Skin of body (tissue), 2 donors: Measurements from ENCODE around the gene IL1R2. TPM values are rescaled to one million over a fixed set of nuclear protein-coding genes. Genes with fewer than 3 reads are reported as not detected.

ENCODE experiments used
- DNase-seq: peaks from one replicate; lab custom pipeline; 2025; lab: John Stamatoyannopoulos, UW
- total RNA-seq: library from RNA; depleted of rRNA; stranded (reverse); fragments of >200 nt; gene quantifications from one replicate; pipeline ENCODE4 v1.2.3, GENCODE V29; 2014

IL1R2 gene
- total RNA-seq, 1 donor from 2014 or later, result 15.6 TPM

DNA sequence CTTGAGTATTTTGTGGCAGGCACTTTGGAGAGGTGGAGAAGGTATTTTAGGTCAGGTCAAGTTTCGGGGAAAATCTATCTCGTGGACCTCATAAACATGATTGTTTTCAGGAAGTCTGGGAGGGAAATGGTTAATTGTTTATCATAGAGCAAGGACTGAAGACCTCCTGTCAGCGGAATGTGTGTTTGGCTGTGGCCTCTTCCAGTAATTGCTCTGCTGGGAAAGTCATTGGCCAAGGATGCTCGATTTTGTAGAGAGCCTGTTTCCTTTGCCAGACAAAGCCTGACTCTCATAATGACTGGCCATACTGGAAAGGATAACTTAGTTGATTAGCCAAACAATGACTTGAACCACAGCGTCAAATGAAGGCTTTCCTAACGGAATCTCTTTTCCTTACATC is 30.0 kb downstream of the IL1R2 start:
- peak; percentile 76 for DNase-seq

DNA sequence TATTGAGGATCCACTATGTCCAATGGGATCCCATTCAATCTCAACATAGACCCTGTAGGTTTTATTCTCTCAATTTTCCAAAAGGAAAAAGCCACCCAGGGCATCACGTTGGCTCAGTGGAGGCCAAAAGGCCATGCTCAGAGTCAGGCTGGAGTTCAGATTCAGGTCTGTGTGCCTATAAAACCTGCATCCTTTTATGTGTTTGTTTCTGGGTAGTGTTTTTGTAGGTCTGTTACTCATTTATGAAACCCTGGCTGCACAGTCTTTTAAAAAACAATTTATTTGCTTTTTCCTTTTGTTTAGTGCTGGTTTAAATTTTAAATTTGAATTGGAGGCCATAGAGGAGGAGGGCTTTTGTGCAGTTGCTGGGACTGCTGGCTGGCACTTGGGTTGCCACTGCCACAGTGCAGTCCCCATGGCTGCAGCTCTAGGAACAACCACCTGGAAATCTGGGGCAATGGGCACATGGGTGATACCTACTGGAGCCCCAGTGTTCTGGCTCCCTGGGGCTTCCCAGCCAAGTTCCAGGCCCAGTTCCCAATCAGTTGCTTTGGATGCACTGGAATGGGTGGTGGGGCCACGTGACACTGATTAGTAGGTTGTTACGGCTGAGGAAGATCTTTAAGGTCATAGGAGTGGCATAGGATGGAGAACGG is 31.3 kb downstream of the IL1R2 start:
- DNase-seq, result no peak

DNA sequence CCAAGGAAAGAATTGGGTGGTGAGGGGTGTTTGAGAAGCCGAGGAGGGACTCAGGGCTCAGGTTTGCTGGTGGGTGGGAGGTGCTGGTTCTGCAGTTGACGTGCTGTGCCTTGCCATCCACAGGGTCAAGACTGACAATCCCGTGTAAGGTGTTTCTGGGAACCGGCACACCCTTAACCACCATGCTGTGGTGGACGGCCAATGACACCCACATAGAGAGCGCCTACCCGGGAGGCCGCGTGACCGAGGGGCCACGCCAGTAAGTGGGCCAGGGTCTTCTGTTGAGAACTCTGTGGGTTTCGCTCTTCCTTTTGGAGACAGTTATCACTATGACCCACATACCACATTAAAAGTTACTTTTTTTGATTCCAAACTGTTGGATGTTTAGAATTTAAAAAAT is 32.6 kb downstream of the IL1R2 start:
- no peak for DNase-seq

DNA sequence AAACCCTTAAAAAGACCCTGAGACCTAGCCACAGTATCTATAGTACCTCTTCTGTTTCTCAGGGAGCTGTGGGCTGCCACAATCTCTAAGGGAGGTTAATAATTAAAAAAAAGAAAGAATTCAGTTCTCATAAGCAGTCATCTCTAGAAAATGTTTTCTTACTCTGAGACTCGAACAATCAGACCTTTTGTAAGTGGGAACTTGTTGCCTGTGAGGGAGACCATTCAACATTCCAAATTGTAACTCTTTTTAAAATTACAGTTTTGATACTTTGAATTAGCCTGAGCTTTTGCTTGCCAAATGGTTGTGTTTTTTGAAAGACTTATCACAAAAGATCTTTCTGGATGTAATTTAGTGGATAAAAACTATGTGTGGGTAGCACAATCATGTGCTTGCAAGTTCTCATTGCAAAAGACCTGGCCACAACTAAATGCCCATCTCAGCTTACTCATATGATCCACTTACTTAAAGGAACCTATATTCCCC is 33.3 kb downstream of the IL1R2 start:
- DNase-seq, result no peak

DNA sequence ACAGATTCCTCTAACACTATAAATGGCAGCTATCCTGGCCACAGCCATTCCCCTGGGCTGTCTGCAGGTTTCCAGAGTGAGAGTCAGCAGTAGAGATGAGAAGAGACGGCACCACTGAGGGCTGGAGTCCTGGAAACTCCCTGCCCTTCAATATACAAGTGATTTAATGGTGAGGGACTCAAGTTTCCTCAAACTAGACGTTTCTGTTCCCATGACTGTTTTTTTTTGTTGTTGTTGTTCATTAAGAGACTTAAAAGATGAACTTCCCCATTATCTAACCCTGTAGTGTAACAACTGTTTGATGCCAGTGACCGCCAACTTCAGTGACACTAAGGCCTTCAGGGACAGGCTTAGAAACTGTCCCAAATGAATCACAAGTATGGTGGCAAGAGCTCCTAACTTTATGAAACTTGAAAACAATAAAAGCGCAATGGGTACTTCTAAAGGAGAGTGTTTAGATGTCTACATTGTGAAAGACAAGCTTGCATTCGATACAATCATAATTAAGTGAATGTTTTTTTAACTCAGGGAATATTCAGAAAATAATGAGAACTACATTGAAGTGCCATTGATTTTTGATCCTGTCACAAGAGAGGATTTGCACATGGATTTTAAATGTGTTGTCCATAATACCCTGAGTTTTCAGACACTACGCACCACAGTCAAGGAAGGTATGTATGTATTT is 34.0 kb downstream of the IL1R2 start:
- no peak for DNase-seq

DNA sequence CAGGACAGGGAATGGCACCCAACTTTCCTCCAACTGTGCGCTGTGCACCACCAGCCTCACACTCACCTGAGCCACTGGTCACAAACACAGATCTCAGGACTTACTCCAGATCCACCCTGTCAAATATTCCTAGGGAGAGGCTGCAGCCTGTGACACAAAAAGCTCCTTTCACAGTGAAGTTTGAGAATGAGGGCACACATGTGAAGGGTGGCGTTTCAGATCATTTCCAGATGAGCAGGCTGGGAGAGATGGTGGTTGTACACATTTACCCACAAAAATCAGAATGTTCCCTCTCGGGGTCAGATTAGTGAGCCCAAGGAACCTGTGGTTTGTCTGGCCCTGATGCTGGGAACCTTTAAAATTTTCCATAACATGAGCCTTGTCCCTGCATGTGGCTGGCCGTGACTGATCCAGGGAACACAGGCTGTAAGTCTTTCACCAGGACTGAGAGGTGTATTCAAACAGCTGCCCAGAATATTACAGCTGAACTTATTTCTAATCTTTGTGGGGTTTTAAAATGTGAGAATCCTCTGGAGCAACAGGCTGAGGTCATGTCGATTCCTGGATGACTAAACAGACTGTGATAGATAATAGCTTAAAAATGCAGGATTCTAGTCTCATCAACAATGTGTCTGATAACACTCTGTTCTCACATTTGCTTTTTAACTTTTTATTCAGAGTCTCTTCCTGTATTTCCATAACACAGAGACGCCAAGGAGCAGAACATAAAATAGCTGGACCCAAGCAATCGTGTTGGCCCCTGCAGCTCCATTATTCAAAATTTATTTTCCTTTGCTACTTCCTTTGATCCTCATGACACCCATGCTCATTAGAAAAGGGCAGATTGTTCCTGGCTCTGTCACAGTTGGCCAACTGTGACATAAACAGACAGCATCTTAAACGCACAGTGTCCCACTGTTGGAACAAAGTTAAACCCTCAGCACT is 35.5 kb downstream of the IL1R2 start:
- DNase-seq, result peak; percentile 71

DNA sequence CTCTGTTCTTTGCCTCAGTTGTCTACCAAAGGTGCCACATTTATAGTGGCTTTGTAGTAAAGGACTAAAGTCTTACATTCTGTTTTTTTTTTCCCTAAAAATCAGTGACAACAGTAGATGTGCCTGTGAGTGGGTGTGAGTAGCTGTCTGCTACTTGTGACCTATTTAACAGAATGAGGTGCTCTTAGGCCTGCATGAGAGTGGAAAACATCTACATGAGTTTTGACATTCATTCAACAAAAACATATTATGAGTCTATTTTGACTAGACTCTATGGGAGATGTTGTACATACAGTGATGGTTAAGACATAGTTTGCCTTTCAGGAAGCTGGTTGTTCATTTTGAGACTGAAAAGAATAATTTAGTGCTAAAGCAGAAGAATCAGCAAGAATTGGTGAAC is 36.7 kb downstream of the IL1R2 start:
- no peak for DNase-seq

DNA sequence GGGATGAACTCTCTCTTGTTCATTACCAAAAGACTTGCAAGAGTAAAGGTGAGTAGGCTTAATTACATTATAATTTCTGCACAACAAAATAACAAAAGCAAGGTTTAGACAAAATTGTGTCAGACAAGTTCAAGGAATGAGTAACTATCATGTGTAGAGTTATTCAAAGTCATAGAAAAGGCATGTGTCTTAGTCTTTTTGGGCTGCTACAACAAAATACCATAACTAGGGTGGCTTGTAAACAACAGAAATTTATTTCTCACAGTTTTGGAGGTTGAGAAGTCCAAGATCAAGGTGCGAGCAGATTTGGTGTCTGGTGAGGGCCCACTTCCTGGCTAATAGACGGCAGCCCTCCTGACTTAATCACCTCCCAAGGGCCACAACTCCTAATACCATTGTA is 37.6 kb downstream of the IL1R2 start:
- no peak for DNase-seq

DNA sequence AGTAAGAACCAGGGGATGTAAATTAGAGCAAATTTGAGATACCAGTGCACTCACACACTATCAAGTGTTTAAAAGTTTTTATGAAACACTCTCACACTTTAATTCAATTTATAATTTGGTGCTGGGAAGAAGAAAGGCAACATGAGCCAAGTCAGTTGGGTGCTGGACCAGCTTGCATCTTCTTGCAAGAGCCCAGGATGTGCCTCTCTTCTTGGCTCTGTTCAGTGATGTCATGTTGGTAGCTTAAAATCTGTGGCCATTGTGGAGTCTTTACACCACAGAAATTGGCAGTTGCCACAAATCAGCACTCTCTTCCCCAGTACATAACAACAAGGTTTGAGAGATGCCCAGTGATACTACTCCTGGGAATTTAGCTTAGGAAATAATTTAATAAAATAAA is 38.2 kb downstream of the IL1R2 start:
- no peak for DNase-seq

DNA sequence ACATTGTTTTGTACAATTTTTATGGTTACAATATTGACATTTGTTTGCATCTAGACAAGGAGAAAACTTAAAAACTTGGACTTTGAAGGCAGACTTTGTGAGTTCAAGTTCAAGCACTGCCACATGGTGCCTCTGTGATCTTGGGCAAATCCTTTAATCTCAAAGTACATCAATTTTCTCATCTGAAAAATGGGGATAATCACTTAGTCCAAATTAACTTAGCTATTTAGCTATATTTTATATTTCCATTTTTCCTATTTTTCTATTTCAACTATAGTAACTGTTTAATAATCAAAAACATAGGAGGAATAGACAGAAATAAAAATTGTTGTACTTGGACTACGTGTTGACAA is 38.7 kb downstream of the IL1R2 start:
- DNase-seq, result no peak

DNA sequence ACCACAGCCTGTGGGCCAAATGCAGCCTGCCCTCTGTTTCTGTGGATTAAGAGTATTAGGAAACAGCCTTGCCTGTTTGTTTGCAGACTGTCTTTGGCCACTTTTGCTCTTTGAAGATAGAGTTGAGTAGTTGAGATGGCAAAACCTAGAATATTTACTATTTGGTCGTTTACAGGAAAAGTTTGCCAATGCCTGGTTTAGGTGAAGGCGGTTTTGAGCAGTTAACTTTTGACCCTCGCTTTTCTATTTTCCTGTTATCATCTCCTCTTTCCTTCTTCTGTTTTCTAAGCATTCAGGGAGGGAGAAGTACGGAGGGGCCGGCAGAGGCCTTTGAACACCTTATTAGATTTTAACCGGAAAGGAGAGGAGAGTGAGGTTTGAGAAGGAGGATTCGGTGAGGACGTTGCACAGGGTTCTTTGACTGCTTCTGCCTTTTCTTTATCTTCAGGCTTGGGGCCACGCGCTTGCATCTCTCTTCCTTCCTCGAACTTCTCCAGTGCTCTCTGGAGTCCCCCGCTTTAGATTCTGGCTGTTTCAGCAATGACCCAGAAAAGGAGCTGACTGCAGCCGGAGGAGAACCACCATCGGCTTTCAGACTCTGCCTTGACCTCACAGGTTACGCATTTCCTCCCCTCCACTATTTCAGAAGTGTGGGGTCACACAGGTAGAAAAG is 39.2 kb downstream of the IL1R2 start:
- DNase-seq, result no peak

DNA sequence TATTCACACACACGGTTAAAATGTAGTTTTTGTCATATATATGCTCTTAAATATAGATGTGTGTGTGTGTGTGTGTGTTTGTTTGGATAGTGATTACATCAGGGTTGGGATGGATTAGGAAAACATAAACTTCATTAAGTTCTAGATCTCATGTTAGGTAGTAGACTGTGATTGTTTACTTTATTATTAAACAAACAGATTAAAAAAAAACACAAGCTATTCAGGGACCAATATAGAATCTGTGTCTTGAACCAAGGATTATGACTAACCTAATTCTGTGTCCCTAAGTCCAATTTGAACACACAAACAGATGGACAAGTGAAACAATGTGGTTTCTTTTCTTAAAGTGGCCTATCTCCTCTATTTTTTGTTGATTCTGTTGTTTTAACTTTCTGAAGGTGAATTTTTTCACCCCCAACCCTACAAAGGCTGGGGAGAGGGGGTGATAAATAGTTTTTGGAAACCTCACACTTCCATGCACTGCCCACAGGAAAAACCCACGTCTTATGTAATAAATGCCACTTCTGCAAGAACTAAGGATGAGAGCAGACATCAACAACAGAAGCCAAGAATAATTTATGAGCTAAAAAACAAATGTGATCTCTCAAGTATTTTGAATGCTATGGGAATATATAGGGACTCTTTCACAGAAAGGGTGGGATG is 40.7 kb downstream of the IL1R2 start:
- DNase-seq, result no peak

DNA sequence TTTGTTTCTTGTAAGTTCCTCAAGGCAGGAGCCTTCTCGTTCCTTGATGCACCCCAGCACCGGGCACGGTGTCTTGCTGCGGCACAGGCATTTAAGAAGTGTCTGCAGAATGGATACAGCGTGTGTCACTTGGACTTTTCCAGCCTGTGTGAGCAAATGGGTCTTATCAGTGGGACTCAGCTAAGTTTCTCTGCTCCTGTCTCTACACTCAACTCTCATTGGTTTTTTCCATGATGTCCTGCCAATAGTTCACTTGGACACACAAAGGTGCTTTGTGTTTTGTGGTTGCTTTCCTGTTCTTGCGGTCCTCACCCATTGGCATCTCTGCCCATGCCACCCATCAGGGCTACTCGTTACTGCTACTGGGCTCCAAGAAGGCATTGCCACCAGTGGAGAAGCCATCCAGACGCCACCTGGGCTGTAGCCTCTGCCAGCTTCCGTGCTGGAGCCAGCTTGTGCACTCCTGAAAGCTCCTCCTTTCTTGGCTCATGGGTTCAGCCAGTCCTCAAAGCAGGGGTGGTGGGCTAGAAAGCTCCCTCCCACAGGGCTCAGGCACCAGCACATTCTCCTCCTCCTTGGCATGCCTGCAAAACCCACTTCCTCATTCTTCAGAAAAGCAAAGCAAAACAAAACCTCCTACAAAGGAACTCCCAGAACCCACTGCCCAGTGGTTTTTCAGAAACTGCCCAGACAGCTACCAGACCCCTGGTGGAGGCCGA is 41.4 kb downstream of the IL1R2 start:
- no peak for DNase-seq

DNA sequence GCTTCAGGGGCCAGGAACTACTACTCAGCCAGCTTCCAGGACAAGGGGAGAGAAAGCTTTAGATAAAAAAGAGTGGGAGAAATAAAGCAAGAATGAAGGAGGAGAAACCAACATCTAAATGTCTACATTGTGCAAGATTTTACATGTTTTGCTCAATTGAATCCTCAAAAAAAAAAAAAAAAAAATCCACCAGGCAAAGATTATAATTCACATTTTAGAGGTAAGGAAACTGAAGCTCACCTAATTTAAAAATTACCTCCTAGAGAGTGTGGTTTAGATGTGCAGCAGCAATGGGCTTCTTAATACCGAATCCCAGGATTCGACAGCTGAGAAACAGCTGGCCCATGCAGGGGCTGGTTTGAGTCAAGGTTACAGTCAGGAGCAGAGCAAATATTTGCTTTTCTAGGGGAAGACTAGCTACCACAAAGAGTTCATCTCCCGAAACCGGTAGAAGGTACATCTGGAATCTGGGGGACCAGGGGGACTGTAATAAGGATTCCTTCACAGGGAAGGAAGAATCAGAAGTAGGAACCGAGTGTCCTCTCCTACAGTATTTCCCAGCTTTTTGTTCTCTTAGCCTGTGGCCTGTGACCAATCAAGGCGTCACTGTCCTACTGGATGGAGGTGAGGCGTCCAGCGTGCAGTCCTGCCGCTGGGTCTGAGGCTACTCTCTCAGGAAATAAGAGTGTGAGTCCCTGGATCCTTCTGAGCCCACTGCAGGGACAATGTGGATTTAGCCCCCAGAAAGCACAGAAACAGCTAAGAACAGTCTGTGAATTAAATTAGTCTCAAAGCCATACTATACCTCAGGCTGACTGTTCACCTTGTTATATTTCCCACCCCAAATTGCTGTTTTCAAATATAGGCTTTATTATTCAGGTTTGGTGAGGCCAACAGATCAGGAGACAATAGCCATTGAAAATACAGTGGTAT is 42.3 kb downstream of the IL1R2 start:
- no peak for DNase-seq

DNA sequence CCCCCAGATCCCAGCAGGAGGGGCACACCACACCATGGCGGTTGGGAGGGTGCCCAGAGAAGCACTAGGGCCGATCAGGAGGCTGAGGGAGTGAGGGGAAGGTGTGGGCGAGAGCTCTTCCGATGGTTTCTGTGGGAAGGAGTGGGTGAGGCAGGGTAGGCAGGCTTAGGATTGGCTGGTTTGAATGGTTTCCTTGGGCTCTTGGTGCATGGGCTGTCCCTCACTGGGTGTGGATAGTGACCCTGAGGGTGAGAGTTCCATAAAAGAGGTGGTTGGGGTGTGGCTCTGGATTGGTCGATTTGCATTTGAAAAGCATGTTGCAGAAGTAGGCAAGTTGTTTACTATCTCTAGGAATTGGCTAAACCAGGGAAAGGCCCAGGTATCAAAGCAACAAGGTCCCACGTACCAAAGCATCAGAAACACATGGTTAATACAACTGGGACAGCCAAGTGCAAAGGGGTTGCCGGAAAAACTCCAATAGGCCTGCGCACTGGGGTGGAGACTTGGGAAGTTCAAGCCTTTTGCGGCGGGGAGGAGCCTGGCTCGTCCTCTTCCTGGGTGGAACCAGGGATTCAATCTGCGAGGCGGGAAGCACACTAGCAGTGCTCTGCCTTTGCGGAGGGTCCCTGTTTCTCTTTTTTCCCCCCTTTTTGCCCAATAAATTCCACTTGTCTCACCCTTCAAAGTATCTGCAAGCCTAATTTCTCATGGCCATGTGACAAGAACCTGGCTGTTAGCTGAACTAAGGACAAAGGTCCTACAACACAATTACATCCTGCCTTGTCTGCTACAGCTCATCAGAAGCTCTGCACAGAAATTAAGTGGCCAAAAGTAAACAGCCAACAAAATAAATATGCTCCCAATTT is 43.2 kb downstream of the IL1R2 start:
- DNase-seq, result no peak

DNA sequence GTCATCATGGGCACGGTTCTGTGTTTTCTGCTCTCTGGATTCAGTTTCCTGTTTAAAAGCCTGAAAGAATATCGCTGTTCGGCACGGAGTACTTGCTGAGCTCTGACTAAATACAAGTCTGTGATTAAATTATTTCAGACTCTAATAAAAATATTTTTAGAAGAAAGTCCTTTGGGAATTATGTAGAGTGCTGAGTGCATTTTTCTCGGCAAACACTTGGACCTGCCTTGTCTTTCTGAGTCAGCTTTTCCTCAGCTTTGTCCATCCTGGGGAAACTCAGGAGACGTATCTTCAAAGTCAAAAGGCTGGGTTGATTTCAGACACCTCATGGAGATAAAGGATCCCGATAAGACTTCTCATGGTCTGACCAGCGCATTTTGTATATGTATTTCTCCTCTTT is 45.9 kb downstream of the IL1R2 start:
- peak; percentile 61 for DNase-seq

DNA sequence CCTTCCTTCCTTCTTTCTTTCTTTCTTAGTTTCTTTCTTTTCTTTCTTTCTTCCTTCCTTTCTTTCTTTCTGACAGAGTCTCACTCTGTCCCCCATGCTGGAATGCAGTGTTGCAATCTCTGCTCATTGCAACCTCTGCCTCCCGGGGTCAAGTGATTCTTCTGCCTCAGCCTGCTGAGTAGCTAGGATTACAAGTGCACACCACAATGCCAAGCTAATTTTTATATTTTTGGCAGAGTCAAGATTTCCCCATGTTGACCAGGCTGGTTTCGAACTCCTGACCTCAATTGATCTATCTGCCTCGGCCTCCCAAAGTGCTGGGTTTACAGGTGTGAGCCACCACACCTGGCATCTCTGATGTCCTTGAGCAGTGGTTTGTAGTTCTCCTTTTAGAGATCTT is 48.5 kb downstream of the IL1R2 start:
- no peak for DNase-seq

DNA sequence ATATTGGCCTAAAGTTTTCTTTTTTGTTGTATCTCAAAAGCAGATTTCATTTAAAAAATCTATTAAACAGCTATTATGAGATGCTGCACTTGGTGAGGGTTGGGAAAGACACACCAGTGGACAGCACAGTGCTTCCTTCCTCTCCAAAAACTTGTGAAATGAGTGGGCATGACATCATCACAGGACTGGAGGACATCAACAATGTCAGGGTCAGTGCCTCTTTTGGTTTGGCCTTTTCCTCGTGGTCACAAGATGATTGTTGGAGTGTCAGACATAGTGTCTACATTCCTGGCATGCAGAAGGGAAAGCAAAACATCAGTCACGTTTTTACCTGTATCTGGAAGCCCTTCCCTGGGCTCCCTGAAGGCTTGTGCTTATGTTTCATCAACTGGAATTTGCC is 49.6 kb downstream of the IL1R2 start:
- DNase-seq, result no peak
